ELF-1 (cell line): ENCODE results near the gene CDK18.

Experiments used
- DNase-seq: peaks from one replicate; pipeline ENCODE4 v3.0.0-alpha.2; 2016; ENCODE audit warnings: low read depth, low spot score

CDK18 gene

DNA sequence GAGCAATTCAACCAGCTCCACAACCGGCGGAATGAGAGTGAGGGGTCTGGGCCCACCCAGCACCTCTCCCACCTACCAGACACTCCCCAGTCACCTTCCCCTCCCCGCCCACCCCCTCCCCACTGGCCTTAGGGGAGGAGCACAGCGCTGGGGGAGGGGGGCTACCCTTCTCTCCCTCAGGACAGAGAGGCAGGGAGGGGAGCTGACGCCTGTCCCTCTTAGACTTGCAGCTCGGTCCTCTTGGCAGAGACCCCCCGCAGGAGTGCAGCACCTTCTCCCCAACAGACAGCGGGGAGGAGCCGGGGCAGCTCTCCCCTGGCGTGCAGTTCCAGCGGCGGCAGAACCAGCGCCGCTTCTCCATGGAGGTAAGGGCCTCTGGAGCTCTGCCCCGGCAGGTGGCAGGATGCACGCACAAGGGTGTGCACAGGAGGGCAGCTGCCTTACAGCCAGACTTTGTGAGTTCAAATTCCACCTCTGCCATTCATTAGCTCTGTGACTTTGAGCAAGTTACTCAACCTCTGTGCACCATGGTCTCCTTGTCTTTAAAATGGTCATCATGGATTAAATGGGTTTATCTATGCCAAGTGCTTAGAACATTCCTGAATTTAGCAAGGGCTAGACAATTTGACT, 18.9 kb downstream of the CDK18 start:
- DNase-seq, result no peak

DNA sequence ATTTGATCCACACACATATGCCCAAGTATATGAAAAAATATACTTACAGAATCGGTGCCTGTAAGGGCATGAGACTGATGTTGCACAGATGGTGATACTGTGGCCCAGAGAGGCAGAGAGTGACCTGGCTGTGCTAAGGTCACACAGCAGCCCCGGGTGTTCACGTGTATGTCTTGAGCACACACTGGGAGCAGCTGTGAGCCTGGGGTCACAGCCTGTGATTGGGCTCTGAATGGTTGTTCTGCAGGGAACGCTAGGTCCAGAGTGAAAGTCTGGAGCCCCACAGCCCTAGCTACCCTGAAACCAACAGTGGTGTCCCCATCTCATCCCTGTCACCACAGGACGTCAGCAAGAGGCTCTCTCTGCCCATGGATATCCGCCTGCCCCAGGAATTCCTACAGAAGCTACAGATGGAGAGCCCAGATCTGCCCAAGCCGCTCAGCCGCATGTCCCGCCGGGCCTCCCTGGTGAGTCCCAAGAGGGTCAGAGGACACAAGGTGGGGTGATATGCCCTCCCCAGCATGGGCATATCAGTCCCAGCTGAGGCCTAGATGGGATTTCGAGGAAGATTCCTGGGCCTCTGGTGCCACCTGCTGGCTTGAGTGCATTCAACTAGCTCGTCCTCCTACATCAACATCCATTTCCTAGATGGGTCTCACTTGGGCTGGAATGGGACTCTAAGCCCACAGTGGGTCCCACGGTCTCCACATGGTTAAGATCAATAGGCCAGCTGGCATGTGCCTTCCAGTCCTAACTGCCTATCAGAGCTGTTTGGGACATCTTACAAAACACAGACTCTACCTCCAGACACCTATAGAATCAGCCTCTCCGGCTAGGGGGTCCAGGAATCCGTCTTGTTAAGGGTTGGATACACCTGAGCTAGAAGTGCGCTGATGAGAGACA, 19.7 kb downstream of the CDK18 start:
- peak; percentile 89 for DNase-seq

- no peak for DNase-seq
Measured at GRCh38 chr1:205524794-205525101, 20.3 kb downstream of the CDK18 start.

DNA sequence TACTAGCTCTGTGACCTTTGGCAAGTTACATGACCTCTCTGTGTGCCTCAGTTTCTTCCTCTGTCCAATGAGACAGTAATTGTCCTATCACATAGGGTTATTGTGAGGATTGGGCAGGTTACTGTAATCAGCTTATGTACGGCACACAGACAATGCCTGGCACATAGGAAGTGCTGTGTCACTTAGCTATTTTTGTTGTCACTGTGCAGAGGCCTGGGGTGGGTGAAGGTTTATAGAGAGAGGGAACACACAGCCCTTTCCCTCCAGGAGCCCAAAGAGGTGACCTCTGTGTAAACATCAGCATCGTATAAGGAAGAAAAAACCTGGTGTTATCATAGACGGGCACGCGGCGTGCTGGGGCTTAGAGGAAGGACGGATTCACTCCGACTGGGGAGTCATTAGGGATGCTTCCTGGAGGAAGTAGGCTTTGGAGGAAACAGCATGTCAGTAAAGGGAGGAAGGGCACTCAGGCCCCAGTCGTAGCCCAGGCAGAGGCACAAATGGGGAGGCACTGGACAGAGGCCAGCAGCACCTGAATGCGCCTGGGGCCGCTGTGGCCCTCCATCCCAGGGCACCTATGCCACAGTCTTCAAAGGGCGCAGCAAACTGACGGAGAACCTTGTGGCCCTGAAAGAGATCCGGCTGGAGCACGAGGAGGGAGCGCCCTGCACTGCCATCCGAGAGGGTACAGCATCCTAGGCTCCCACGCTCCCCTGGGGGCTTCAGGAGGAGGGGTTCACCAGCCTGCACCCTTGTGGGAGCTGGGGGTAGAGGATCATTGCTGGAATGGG, 21.2 kb downstream of the CDK18 start:
- DNase-seq, result no peak

- DNase-seq, result no peak
Measured at GRCh38 chr1:205526431-205526830, 22.0 kb downstream of the CDK18 start.

GRCh38 chr1:205527931-205528330, 23.5 kb downstream of the CDK18 start:
- DNase-seq, result no peak

DNA sequence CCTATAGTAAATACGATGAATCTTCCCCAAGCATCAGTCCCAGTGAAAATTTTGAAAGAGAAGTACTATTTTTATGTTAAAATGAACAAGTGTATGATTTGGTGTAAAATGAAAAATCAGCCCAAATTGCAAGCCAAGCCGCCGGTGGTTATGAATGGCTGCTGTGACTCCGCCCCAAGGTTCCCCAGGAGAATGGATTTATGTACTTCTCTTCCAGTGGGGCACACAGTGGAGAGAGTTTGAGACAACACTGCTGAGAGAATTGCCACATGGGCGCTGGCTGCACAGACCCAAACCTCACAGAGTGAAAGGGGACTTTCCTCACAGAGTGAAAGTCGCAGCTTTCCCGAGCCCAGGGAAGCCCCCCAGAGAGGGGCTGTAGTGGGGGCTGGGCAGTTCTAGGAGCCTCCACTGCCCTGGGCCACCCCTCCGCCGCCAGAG, 24.0 kb downstream of the CDK18 start:
- DNase-seq, result no peak

- DNase-seq, result peak; percentile 89
Measured at GRCh38 chr1:205528887-205529825, 24.7 kb downstream of the CDK18 start.

DNA sequence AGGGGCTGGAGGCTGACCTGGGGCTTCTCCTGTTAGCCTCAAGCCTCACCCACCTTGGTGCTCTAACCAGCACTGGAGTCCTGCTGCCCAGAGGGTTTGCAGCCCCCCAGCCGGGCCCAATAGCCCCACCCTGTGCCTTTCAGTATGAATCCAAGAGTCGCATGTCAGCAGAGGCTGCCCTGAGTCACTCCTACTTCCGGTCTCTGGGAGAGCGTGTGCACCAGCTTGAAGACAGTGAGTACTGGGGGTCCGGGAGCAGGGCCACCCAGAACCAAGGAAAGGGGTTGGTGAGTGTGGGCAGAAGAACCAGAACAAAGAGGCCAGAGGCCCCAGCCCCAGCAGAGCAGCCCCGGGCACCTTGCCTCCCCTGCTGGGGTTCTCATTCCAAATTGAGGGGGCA, 25.6 kb downstream of the CDK18 start:
- DNase-seq, result no peak

GRCh38 chr1:205531191-205532025, 26.9 kb downstream of the CDK18 start:
- DNase-seq, result no peak

DNA sequence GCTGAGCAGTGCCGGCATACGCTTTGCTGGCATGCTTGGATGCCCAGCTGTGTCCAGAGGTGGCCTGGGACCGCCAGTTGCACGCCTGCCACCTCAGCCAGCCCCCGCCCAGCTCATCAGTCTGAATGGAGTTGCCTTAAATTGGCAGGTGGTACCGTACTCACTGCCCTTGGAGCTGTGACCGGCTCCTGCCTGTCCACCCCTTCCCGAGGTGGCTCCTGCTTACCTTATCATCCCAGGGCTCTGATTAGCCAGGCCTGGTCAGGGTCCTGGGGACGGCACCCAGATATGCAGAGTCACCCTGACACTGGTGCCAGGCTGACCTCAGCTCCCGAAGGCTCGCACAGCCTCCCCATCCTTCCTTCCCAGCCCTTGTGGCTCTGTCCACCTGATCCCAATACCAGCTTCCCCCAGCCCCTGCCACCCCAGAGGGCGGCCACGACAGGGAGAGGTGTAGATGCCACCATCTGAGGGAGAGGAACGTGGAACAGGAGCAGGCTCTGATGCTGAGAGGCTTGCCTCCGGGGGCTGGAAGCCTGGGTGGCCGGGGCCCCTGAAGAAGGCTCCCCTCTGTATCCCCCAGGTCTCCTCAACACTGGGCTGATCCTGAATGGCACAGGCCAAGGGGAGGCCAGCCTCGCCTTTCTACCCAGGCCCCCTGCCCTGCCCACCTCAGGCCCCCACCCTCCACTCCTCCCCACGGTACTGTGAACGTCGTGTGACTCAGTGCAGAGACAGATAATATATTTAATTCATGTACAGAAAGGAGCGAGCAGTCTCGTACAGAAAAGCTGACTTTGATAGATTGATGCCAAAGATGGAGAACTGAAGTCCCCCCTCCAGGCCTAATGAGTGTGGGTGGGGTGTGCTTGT, 27.8 kb downstream of the CDK18 start:
- no peak for DNase-seq

- no peak for DNase-seq
Measured at GRCh38 chr1:205532996-205533735, 28.7 kb downstream of the CDK18 start.

GRCh38 chr1:205533748-205534443, 29.4 kb downstream of the CDK18 start:
- DNase-seq, result no peak

GRCh38 chr1:205534444-205534985, 30.0 kb downstream of the CDK18 start:
- no peak for DNase-seq

DNA sequence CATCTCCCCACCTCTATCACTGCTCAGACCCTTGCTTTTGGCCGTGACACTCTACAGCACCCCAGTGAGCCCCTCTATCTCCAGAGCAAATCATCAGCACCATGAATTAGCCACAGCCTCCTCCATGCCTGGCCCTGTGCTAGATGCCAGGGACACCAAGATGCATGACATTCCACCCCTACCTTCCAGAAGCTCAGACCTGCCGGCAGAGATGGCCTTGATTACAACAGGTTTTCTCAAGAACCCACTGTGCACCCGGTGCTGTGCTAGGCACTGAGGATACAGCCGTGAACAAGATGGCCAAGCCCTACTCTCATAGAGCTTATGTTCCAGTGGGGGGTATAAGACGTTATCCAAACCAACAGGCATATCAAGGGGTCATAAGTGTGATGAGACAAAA, 30.6 kb downstream of the CDK18 start:
- DNase-seq, result no peak

- no peak for DNase-seq
Measured at GRCh38 chr1:205535866-205536758, 31.6 kb downstream of the CDK18 start.
